K562 (cell line): ENCODE results near the gene ABCB6. TPM values are rescaled to one million over a fixed set of nuclear protein-coding genes. Genes with fewer than 3 reads are reported as not detected.

ENCODE experiments used
- EHMT2 ChIP-seq: fragments of 450-650 bp; IDR thresholded peaks from 2 replicates; pipeline ENCODE4 v1.6.1; 2018; ENCODE audit warnings: antibody characterized with exemption
- ELF1 ChIP-seq: fragments of 200-800 bp; sonication (Bioruptor generic); IDR thresholded peaks from 2 replicates; pipeline ENCODE4 v1.6.1; 2016; ENCODE audit warnings: missing genetic modification characterization, missing compliant biosample characterization
- HMGN3 ChIP-seq: IDR thresholded peaks from 2 replicates; pipeline ENCODE4 v1.6.1; 2011; ENCODE audit warnings: borderline replicate concordance, low read depth, mild to moderate bottlenecking, mixed read lengths, low read length; ENCODE audit not compliant: insufficient read length; ENCODE audit errors: extremely low read depth
- NRF1 ChIP-seq, 2 experiments: fragments of 450-650 bp; IDR thresholded peaks in 1 of 2; conservative IDR thresholded peaks in 1 of 2; 2 replicates each; pipeline ENCODE4 v1.6.1; 2014; ENCODE audit warnings: mild to moderate bottlenecking in 2 of 2
- PRPF4 ChIP-seq: fragments of 200-400 bp; formaldehyde crosslinking; IDR thresholded peaks from one replicate; pipeline ENCODE4 v1.6.1; 2017; ENCODE audit warnings: low read length, low read depth, mild to moderate bottlenecking; ENCODE audit not compliant: insufficient read depth, poor library complexity, severe bottlenecking
- YY1 ChIP-seq, 3 experiments: IDR thresholded peaks; 2 replicates each; pipeline ENCODE4 v1.6.1; 2011; ENCODE audit warnings: low read length in 2 of 3, mild to moderate bottlenecking in 2 of 3, moderate library complexity in 2 of 3, borderline replicate concordance in 1 of 3, control low read depth in 1 of 3, low read depth in 1 of 3; ENCODE audit not compliant: insufficient read depth in 3 of 3, insufficient replicate concordance in 2 of 3, control insufficient read depth in 1 of 3, insufficient read length in 1 of 3; ENCODE audit errors: extremely low read depth in 1 of 3
- ZNF707 ChIP-seq: fragments of 250-450 bp; sonication (Bioruptor Pico); conservative IDR thresholded peaks from 2 replicates; pipeline ENCODE4 v1.8.0; 2022; ENCODE audit warnings: inconsistent platforms, mild to moderate bottlenecking, moderate library complexity
- polyA plus RNA-seq, 8 experiments: library from polyadenylated mRNA; depleted of rRNA in 4 of 8; stranded (reverse) in 5 of 8; unstranded in 3 of 8; fragments of >200 nt; fragmentation: Nextera tagmentation in 2 of 8; fragmentation: Illumina TruSeq in 1 of 8; extraction: Ambion mirVana in 2 of 8; extraction: Trizol in 1 of 8; gene quantifications; 2 replicates each; pipeline versions ENCODE4 v1.2.1 to v1.2.3, GENCODE V29; 2011 to 2014; ENCODE audit warnings: inconsistent platforms in 1 of 8, missing spikeins in 1 of 8
- total RNA-seq, 7 experiments: library from RNA; depleted of rRNA in 6 of 7; stranded (reverse); fragments of >200 nt in 6 of 7; fragmentation: Illumina TruSeq in 2 of 7; extraction: Trizol in 2 of 7; gene quantifications; 2 replicates each; pipeline versions ENCODE4 v1.2.1 to v1.2.3, GENCODE V29; 2011 to 2021; ENCODE audit warnings: low replicate concordance in 1 of 7
- TF ChIP-seq, protein P1 (sequence below): fragments of 450-650 bp; IDR thresholded peaks from 2 replicates; pipeline ENCODE4 v1.6.1; 2016; ENCODE audit warnings: low read depth
- TF ChIP-seq, protein P2 (sequence below): fragments of 250-450 bp; sonication (Bioruptor Pico); IDR thresholded peaks from 2 replicates; pipeline ENCODE4 v1.8.0; 2022; ENCODE audit warnings: moderate library complexity, mild to moderate bottlenecking, inconsistent platforms
- TF ChIP-seq, protein P3 (sequence below): sonication (generic); formaldehyde crosslinking; IDR thresholded peaks from 2 replicates; pipeline ENCODE4 v1.8.1; 2023; ENCODE audit warnings: mild to moderate bottlenecking, missing genetic modification reagents
- TF ChIP-seq, protein P4 (sequence below), 2 experiments: fragments of 200-800 bp in 1 of 2; sonication (Bioruptor generic) in 1 of 2; sonication (generic) in 1 of 2; formaldehyde crosslinking in 1 of 2; IDR thresholded peaks in 1 of 2; conservative IDR thresholded peaks in 1 of 2; 2 replicates each; pipeline versions ENCODE4 v1.5.0 to v1.6.1; 2016 to 2020; ENCODE audit warnings: missing compliant biosample characterization in 1 of 2, missing genetic modification characterization in 1 of 2, missing genetic modification reagents in 1 of 2

ABCB6 gene
- total and polyA plus RNA-seq, 9 of the 15 experiments (the other 6 are each of a cell fraction or from before 2014, with no cell fraction given): 3.7 to 29.8 (median 16.8) TPM

DNA sequence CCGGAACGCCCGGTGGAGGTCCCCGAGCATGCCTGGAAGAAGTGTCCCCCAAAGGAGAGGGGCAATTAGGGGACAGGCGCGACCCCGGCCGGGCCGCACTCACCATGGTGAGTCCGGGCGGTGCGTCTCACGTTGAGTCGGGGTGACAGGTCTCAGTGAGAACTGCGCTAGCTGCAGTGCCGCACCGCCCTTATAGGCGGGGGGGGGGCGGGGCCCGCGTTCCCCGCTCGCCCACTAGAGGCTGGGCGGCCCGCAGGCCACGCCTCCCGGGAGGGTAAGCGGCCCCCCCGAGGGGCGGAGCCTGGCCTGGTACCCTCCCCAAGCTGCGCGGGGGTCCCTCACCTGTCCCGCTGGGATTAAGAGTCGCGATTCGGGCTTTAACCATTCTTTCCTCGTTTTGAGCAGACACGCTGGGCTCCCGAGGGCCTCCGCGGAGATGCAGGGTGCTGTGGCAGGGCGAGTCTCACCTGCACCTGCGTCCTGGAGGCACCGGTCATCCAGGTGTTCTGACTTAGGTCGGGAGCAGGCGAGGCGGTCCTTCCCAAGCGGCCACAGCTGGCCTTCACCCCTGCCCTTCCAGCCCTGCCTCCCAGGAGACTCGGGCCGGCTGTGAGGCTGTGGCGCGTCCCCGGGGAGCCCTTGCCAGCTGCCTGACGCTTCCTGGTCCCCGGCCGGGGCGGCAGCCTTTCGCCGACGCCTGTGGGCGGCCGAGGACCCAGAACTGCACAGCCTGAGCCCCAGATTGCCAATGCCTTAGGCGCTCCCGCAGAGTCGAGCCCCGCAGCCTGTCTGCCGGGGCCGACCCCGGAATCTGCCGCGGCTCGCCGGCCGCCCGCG is 35.2 kb upstream of the ABCB6 start, which contains the start of gene TUBA4A (continued):
- TF ChIP-seq NRF1 (conservative IDR thresholded peaks at IDR 0.05 in 1 of 2, IDR thresholded peaks at IDR 0.05 in 1 of 2): peak; percentile 71 to 77
- no peak for TF ChIP-seq ZNF707
- TF ChIP-seq, protein P1, sequence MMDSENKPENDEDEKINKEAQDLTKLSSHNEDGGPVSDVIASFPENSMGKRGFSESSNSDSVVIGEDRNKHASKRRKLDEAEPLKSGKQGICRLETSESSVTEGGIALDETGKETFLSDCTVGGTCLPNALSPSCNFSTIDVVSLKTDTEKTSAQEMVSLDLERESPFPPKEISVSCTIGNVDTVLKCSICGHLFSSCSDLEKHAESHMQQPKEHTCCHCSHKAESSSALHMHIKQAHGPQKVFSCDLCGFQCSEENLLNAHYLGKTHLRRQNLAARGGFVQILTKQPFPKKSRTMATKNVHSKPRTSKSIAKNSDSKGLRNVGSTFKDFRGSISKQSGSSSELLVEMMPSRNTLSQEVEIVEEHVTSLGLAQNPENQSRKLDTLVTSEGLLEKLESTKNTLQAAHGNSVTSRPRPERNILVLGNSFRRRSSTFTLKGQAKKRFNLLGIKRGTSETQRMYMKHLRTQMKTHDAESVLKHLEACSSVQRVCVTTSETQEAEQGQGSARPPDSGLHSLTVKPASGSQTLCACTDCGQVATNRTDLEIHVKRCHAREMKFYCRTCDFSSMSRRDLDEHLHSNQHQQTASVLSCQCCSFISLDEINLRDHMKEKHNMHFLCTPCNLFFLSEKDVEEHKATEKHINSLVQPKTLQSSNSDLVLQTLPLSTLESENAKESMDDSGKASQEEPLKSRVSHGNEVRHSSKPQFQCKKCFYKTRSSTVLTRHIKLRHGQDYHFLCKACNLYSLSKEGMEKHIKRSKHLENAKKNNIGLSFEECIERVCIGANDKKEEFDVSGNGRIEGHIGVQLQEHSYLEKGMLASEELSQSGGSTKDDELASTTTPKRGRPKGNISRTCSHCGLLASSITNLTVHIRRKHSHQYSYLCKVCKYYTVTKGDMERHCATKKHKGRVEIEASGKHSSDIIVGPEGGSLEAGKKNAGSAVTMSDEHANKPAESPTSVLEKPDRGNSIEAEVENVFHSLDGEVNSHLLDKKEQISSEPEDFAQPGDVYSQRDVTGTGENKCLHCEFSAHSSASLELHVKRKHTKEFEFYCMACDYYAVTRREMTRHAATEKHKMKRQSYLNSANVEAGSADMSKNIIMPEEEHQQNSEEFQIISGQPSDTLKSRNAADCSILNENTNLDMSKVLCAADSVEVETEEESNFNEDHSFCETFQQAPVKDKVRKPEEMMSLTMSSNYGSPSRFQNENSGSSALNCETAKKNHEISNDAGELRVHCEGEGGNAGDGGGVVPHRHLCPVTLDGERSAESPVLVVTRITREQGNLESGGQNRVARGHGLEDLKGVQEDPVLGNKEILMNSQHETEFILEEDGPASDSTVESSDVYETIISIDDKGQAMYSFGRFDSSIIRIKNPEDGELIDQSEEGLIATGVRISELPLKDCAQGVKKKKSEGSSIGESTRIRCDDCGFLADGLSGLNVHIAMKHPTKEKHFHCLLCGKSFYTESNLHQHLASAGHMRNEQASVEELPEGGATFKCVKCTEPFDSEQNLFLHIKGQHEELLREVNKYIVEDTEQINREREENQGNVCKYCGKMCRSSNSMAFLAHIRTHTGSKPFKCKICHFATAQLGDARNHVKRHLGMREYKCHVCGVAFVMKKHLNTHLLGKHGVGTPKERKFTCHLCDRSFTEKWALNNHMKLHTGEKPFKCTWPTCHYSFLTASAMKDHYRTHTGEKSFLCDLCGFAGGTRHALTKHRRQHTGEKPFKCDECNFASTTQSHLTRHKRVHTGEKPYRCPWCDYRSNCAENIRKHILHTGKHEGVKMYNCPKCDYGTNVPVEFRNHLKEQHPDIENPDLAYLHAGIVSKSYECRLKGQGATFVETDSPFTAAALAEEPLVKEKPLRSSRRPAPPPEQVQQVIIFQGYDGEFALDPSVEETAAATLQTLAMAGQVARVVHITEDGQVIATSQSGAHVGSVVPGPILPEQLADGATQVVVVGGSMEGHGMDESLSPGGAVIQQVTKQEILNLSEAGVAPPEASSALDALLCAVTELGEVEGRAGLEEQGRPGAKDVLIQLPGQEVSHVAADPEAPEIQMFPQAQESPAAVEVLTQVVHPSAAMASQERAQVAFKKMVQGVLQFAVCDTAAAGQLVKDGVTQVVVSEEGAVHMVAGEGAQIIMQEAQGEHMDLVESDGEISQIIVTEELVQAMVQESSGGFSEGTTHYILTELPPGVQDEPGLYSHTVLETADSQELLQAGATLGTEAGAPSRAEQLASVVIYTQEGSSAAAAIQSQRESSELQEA: no peak
- peak; percentile 53 for TF ChIP-seq ELF1 (tag)
- TF ChIP-seq EHMT2: no peak
- peak in 1 of 3 experiments; percentile 8 for TF ChIP-seq YY1 (IDR thresholded peaks at IDR 0.05; ENCODE audit: borderline replicate concordance in 1 of 3, control insufficient read depth in 1 of 3, extremely low read depth in 1 of 3, insufficient read depth in 3 of 3, insufficient read length in 1 of 3, insufficient replicate concordance in 2 of 3, low read depth in 1 of 3, low read length in 2 of 3)
- TF ChIP-seq, protein P2, sequence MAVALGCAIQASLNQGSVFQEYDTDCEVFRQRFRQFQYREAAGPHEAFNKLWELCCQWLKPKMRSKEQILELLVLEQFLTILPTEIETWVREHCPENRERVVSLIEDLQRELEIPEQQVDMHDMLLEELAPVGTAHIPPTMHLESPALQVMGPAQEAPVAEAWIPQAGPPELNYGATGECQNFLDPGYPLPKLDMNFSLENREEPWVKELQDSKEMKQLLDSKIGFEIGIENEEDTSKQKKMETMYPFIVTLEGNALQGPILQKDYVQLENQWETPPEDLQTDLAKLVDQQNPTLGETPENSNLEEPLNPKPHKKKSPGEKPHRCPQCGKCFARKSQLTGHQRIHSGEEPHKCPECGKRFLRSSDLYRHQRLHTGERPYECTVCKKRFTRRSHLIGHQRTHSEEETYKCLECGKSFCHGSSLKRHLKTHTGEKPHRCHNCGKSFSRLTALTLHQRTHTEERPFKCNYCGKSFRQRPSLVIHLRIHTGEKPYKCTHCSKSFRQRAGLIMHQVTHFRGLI (CRISPR knock-in tag): no peak
- peak; percentile 55 for TF ChIP-seq HMGN3
- TF ChIP-seq, protein P3, sequence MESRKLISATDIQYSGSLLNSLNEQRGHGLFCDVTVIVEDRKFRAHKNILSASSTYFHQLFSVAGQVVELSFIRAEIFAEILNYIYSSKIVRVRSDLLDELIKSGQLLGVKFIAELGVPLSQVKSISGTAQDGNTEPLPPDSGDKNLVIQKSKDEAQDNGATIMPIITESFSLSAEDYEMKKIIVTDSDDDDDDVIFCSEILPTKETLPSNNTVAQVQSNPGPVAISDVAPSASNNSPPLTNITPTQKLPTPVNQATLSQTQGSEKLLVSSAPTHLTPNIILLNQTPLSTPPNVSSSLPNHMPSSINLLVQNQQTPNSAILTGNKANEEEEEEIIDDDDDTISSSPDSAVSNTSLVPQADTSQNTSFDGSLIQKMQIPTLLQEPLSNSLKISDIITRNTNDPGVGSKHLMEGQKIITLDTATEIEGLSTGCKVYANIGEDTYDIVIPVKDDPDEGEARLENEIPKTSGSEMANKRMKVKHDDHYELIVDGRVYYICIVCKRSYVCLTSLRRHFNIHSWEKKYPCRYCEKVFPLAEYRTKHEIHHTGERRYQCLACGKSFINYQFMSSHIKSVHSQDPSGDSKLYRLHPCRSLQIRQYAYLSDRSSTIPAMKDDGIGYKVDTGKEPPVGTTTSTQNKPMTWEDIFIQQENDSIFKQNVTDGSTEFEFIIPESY (CRISPR knock-in tag): no peak
- TF ChIP-seq, protein P4, sequence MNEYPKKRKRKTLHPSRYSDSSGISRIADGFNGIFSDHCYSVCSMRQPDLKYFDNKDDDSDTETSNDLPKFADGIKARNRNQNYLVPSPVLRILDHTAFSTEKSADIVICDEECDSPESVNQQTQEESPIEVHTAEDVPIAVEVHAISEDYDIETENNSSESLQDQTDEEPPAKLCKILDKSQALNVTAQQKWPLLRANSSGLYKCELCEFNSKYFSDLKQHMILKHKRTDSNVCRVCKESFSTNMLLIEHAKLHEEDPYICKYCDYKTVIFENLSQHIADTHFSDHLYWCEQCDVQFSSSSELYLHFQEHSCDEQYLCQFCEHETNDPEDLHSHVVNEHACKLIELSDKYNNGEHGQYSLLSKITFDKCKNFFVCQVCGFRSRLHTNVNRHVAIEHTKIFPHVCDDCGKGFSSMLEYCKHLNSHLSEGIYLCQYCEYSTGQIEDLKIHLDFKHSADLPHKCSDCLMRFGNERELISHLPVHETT (CRISPR knock-in tag; conservative IDR thresholded peaks at IDR 0.05 in 1 of 2, IDR thresholded peaks at IDR 0.05 in 1 of 2): no peak
- no peak for TF ChIP-seq PRPF4
